Esophagus squamous epithelium (tissue), 5 donors: Measurements from ENCODE around the gene FNBP1. TPM values are rescaled to one million over a fixed set of nuclear protein-coding genes. Genes with fewer than 3 reads are reported as not detected.
A peak's percentile ranks its signal among the peaks of the same experiment; 100 is the strongest.

Experiments
- DNase-seq: peaks from one replicate; lab custom pipeline; 2025; lab: John Stamatoyannopoulos, UW
- H3K27ac ChIP-seq, 4 donors: fragments of 200-600 bp; sonication (generic); one replicate each; pipeline ENCODE4 v1.5.1; 2016 to 2019; ENCODE audit warnings: mild to moderate bottlenecking in 1 of 4
- H3K27me3 ChIP-seq, 4 donors: fragments of 200-600 bp; sonication (generic); 1 replicate in 3 of 4; 2 replicates in 1 of 4; pipeline versions ENCODE4 v1.5.1 to v1.6.0; 2017 to 2021; ENCODE audit warnings: antibody characterized with exemption in 1 of 4
- H3K36me3 ChIP-seq, 3 donors: fragments of 200-600 bp; sonication (generic); one replicate each; pipeline ENCODE4 v1.5.1; 2016 to 2019
- H3K4me1 ChIP-seq, 3 donors: fragments of 200-600 bp; sonication (generic); one replicate each; pipeline ENCODE4 v1.5.1; 2017 to 2019
- H3K4me3 ChIP-seq, 4 donors: fragments of 200-600 bp; sonication (generic); 1 replicate in 3 of 4; 2 replicates in 1 of 4; pipeline ENCODE4 v1.5.1; 2016 to 2019; ENCODE audit warnings: mild to moderate bottlenecking in 2 of 4, moderate library complexity in 1 of 4
- H3K9me3 ChIP-seq, 3 donors: fragments of 200-600 bp; sonication (generic); one replicate each; pipeline ENCODE4 v1.5.1; 2016 to 2019
- POLR2A ChIP-seq, 4 donors: fragments of 450-650 bp; IDR thresholded peaks; one replicate each; pipeline ENCODE4 v1.6.1; 2017; ENCODE audit warnings: antibody characterized with exemption in 4 of 4, mild to moderate bottlenecking in 4 of 4, moderate library complexity in 3 of 4
- WGBS, 2 donors: methylation state at CpG; one replicate each; pipeline ENCODE4 v1.1.5; 2018; 5-methylcytosine and 5-hydroxymethylcytosine counted together
- intact Hi-C: fragments of 100-400 bp; cut with DNase I; formaldehyde crosslinking; loops from one replicate; pipeline ENCODE4 v1.15.0; 2022
- total RNA-seq, 4 donors: library from RNA; depleted of rRNA; stranded (reverse); fragments of >200 nt; gene quantifications; one replicate each; pipeline ENCODE4 v1.1.0, GENCODE V29; 2016
- TF ChIP-seq, protein P1 (sequence below), 6 experiments: fragments of 450-650 bp in 4 of 6; fragments of 200-600 bp in 2 of 6; sonication (generic) in 2 of 6; IDR thresholded peaks; one replicate each; pipeline ENCODE4 v1.5.1; 2016 to 2019; ENCODE audit warnings: antibody characterized with exemption in 6 of 6, mild to moderate bottlenecking in 4 of 6, moderate library complexity in 4 of 6
- donor health status: DM: yes; HTN: yes; CAD: no.

The FNBP1 gene
- total RNA-seq, 4 donors from 2014 or later, result 19.7 to 47.7 (median 26.2) TPM

DNA sequence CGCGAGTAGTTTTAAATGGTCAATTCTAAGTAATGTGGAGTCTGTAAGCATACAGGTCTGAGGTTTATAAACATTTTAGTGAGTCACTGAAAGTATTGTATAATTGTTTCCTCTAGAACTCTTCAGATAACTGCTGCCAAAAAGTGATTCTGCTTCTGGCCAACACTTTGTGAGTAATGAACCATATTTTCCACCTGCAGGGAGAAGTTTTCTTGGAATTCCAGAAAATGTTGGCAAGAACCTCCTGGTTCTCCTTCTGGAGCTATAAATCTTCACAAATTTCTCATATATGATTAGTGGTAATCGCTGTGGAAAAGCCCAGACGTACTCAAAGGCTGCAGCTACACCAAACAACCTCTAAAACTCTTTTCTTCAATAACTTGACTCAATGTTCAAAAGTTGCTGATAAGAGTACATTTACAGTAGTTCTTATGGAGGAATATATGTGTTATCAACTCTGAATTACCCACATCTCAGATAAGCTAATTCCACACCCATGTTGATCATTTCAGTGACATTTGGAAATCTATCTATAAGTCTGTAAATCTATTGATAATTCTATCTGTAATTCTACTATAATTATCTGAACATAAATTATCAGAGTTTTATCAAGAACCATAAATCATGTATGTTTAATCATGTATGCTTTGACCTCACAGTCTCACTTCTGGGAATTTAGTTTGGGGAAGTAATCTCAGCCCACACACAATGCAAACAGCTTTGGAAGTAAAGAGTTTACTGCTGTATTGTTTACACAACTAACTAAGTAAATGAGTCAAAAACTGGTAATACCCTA lies 74.1 kb downstream of the FNBP1 start:
- DNase-seq, result no peak
- Histone ChIP-seq H3K27ac (peak overlapping the region in 3 of 4 donors; percentile 67 to 93 (median 90)), H3K4me1 (peaks cover 5 to 58% (median 19%) of the 10 kb centered on the region in 3 donors), H3K36me3 (peaks cover 0 to 43% (median 0%) of the 10 kb centered on the region in 3 donors), H3K9me3 (no peaks in the 10 kb centered on the region), H3K4me3 (no peak overlapping the region), H3K27me3 (no peaks in the 10 kb centered on the region)
- intact Hi-C loops, result no loop called here
- WGBS, 2 donors, result 17 to 26% methylated on average over 4 of the region's 4 CpGs
- TF ChIP-seq POLR2A (IDR thresholded peaks at IDR 0.05), result no peak
- TF ChIP-seq, protein P1, sequence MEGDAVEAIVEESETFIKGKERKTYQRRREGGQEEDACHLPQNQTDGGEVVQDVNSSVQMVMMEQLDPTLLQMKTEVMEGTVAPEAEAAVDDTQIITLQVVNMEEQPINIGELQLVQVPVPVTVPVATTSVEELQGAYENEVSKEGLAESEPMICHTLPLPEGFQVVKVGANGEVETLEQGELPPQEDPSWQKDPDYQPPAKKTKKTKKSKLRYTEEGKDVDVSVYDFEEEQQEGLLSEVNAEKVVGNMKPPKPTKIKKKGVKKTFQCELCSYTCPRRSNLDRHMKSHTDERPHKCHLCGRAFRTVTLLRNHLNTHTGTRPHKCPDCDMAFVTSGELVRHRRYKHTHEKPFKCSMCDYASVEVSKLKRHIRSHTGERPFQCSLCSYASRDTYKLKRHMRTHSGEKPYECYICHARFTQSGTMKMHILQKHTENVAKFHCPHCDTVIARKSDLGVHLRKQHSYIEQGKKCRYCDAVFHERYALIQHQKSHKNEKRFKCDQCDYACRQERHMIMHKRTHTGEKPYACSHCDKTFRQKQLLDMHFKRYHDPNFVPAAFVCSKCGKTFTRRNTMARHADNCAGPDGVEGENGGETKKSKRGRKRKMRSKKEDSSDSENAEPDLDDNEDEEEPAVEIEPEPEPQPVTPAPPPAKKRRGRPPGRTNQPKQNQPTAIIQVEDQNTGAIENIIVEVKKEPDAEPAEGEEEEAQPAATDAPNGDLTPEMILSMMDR (IDR thresholded peaks at IDR 0.05), result no peak

DNA sequence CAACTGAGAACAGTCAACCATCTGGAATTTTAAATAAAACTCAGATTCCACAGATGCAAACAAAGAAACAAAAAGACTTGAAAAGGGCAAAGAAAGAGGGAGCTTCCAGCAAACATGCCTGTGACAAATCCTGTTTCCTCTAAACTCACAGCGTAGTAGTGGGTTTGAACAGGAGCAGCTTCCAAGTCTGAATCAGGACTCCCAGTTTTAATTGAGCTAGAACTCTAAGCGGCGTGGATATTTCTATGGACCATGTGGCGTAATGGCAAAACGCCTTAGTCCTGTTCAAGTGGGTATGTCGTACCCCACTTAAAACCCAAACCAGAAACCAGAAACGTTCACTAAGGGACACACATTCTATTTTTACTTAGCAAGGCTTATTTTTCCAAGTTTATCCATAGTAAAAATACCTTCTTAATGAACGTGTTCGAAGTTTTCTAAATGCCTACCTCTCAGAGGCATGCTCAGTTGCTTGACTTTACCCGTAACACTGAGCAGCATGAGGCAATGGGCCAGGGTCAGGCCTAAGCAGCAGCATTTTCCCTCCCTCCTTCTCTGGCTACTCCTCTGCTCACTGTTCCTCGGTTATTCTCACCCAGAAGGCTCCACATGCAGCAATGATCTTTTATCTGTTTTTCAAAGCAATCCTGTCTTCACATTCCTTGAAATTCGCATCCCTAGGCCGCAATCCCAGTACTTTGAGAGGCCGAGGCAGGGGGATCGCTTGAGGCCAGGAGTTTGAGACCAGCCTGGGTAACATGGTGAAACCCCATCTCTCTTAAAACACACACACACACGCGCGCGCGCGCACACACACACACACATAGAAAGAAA lies 77.9 kb downstream of the FNBP1 start:
- no peak for TF ChIP-seq POLR2A (IDR thresholded peaks at IDR 0.05)
- TF ChIP-seq, protein P1 (IDR thresholded peaks at IDR 0.05), result no peak
- intact Hi-C loops, result no loop called here

DNA sequence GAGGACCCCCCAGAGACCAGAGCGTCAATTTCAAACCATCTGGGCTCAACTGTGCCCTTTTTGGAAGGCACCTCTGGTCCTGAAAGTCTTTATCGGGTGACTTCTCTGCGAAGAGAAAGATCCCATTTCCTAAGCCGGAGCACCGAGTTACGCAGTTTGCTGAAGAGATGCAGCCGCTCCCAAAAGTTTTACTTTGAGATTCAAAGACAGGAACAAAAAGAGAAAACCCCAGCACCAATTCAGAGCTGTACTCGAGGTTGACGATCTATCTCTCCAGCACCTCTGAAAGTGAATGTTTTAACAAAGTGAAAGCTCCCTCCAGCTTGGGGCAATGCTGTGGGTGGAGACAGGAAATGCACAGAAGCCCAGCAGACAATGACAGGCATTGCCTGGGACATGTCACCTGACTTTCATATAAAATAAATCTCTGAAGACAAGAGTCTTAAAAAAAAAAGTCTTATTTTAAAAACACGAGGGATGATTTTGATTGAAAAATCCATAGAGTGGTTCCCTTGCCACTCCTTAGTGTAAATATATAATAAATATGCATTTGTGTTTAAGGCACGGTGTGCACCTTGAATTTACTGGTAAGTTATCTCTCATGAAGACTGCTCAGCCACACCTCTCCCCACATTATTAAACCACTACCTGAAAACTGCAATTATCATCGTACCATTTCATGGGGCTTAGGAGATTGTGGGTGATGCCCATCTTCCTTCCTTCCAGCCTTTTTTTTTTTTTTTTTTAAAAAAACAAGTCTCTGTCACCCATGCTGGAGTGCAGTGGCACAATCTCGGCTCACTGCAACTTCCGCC lies 79.9 kb downstream of the FNBP1 start:
- 8 to 17% methylated on average over 12 to 14 of the region's 14 CpGs for WGBS, 2 donors
- TF ChIP-seq, protein P1 (IDR thresholded peaks at IDR 0.05), result no peak
- TF ChIP-seq POLR2A (IDR thresholded peaks at IDR 0.05), result peak in 1 of 4 donors; percentile 65
- intact Hi-C loops, result no loop called here
- Histone ChIP-seq H3K36me3 (peaks cover 0 to 19% (median 0%) of the 10 kb centered on the region in 3 donors), H3K9me3 (no peaks in the 10 kb centered on the region), H3K27ac (peak overlapping the region; percentile 77 to 93 (median 88)), H3K4me3 (peak overlapping the region; percentile 30 to 65 (median 54)), H3K27me3 (no peaks in the 10 kb centered on the region), H3K4me1 (peaks cover 5 to 61% (median 17%) of the 10 kb centered on the region in 3 donors)
- peak; percentile 14 for DNase-seq

More for the DNA sequence above, 77.9 kb downstream of the FNBP1 start:
- H3K27me3 ChIP-seq, result no peaks in the 10 kb centered on the region
- peaks cover 10 to 82% (median 27%) of the 10 kb centered on the region in 3 donors for H3K4me1 ChIP-seq
- H3K9me3 ChIP-seq, result no peaks in the 10 kb centered on the region
- peak overlapping the region; percentile 77 to 93 (median 88) for H3K27ac ChIP-seq
- H3K4me3 ChIP-seq, result no peak overlapping the region
- DNase-seq, result no peak
- 71 to 83% methylated on average over 11 to 21 of the region's 21 CpGs for whole genome bisulfite sequencing, 2 donors
- peaks cover 0 to 14% (median 0%) of the 10 kb centered on the region in 3 donors for H3K36me3 ChIP-seq

DNA sequence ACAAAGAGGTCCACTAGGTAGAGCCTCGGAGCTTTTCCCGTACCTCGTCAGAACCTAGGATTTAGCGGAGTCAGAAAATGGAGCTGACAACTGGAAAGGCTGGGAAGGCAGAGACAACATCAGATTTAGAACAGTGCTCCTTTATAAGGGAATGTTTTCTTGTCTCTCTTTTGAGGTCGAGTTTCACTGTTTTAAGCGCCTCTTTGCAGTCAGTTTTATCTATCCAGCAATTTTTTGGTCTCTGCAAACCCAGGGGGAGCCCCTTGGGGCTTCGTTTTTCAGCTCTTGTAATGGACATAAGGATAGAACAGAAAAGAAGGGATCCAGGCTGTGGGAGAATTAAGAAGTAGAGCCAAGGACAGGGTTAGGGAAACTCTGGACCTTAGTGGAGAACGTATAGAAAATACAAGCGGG lies 80.5 kb downstream of the FNBP1 start:
- Histone ChIP-seq H3K4me1 (peaks cover 5 to 57% (median 15%) of the 10 kb centered on the region in 3 donors), H3K27ac (peak overlapping the region; percentile 77 to 93 (median 88)), H3K9me3 (no peaks in the 10 kb centered on the region), H3K36me3 (peaks cover 0 to 26% (median 0%) of the 10 kb centered on the region in 3 donors), H3K27me3 (no peaks in the 10 kb centered on the region), H3K4me3 (peak overlapping the region; percentile 30 to 65 (median 54))
- 33 to 38% methylated on average over 8 to 9 of the region's 9 CpGs for WGBS, 2 donors
- TF ChIP-seq POLR2A (IDR thresholded peaks at IDR 0.05), result no peak
- TF ChIP-seq, protein P1 (IDR thresholded peaks at IDR 0.05), result no peak
- no peak for DNase-seq
- intact Hi-C loops, result no loop called here
